ENCODE measurements around the gene HMGB2.

DNA sequence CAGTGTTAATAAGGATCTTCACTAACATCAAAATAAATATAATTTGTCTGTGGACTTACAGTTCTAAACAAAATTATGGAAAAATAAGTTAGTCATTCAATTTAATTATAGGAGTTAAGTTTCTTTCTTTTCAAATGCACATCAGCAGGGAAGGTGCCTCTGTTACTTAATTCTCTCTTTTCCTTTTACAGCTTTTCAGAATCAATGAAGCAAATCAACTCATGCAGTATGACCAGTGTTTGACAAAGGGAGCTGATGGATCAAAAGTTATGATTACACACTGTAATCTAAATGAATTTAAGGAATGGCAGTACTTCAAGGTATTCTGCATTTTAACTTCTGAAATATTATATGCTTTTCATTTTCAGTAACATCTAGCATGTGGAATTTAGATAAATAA, 15.9 kb downstream of the HMGB2 start:
- TF ChIP-seq, protein P1, sequence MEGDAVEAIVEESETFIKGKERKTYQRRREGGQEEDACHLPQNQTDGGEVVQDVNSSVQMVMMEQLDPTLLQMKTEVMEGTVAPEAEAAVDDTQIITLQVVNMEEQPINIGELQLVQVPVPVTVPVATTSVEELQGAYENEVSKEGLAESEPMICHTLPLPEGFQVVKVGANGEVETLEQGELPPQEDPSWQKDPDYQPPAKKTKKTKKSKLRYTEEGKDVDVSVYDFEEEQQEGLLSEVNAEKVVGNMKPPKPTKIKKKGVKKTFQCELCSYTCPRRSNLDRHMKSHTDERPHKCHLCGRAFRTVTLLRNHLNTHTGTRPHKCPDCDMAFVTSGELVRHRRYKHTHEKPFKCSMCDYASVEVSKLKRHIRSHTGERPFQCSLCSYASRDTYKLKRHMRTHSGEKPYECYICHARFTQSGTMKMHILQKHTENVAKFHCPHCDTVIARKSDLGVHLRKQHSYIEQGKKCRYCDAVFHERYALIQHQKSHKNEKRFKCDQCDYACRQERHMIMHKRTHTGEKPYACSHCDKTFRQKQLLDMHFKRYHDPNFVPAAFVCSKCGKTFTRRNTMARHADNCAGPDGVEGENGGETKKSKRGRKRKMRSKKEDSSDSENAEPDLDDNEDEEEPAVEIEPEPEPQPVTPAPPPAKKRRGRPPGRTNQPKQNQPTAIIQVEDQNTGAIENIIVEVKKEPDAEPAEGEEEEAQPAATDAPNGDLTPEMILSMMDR (IDR thresholded peaks at IDR 0.05; ENCODE audit: poor library complexity) = no peak
- no peak for TF ChIP-seq EZH2 (IDR thresholded peaks at IDR 0.05; ENCODE audit: borderline replicate concordance)

Measured in hepatocyte (in vitro differentiated cells).